CD4-positive, alpha-beta memory T cell (primary cell): ENCODE measurements around the gene APOA4. TPM values are rescaled to one million over a fixed set of nuclear protein-coding genes. Genes with fewer than 3 reads are reported as not detected.

ENCODE experiments used
- CTCF ChIA-PET: fragments of 350-600 bp; sonication (Branson Sonifier 250); formaldehyde crosslinking; loops from one replicate; lab custom pipeline; 2021; ENCODE audit warnings: inconsistent platforms; ENCODE audit not compliant: partially characterized antibody; lab: Charles Lee
- POLR2A ChIA-PET: fragments of 350-600 bp; sonication (Branson Sonifier 250); formaldehyde crosslinking; loops from one replicate; lab custom pipeline; 2021; ENCODE audit not compliant: partially characterized antibody; lab: Charles Lee
- DNase-seq, 5 donors: peaks; one replicate each; pipeline versions ENCODE4 v3.0.0 to v3.0.0-alpha.2; 2020 to 2022; ENCODE audit warnings: mixed read lengths in 1 of 5
- H3K27ac ChIP-seq: one replicate; pipeline ENCODE4 v1.7.0; 2013; ENCODE audit warnings: low read depth, low read length
- H3K27me3 ChIP-seq: 2 replicates; pipeline ENCODE4 v1.7.0; 2013; ENCODE audit warnings: mild to moderate bottlenecking, low read length, moderate library complexity; ENCODE audit not compliant: insufficient read depth
- H3K36me3 ChIP-seq: 2 replicates; pipeline ENCODE4 v1.7.0; 2013; ENCODE audit warnings: mild to moderate bottlenecking, low read length, moderate library complexity; ENCODE audit not compliant: insufficient read depth
- H3K4me1 ChIP-seq: 2 replicates; pipeline ENCODE4 v1.7.0; 2013; ENCODE audit warnings: mild to moderate bottlenecking, low read length, moderate library complexity; ENCODE audit not compliant: insufficient read depth
- H3K4me3 ChIP-seq, 2 donors: one replicate each; pipeline ENCODE4 v1.7.0; 2013; ENCODE audit warnings: low read length in 2 of 2, mild to moderate bottlenecking in 1 of 2
- H3K9me3 ChIP-seq, 2 donors: one replicate each; pipeline ENCODE4 v1.7.0; 2013; ENCODE audit warnings: low read length in 2 of 2, control low read depth in 1 of 2; ENCODE audit not compliant: control insufficient read depth in 1 of 2
- H3K27ac Mint-ChIP-seq, 7 donors: one replicate each; pipeline ENCODE4 v1.8.0; 2020 to 2021; ENCODE audit warnings: mixed read lengths in 7 of 7, mild to moderate bottlenecking in 6 of 7, inconsistent platforms in 3 of 7, moderate library complexity in 3 of 7
- H3K27me3 Mint-ChIP-seq, 2 donors: one replicate each; pipeline ENCODE4 v1.8.0; 2020 to 2021; ENCODE audit warnings: mixed read lengths in 2 of 2
- H3K36me3 Mint-ChIP-seq, 2 donors: one replicate each; pipeline ENCODE4 v1.8.0; 2020 to 2021; ENCODE audit warnings: mixed read lengths in 2 of 2, inconsistent platforms in 1 of 2, mild to moderate bottlenecking in 1 of 2
- H3K4me1 Mint-ChIP-seq, 4 donors: one replicate each; pipeline ENCODE4 v1.8.0; 2020 to 2021; ENCODE audit warnings: mixed read lengths in 4 of 4, mild to moderate bottlenecking in 1 of 4
- H3K4me3 Mint-ChIP-seq, 8 donors: one replicate each; pipeline ENCODE4 v1.8.0; 2020 to 2021; ENCODE audit warnings: mixed read lengths in 8 of 8, mild to moderate bottlenecking in 7 of 8, moderate library complexity in 6 of 8, inconsistent platforms in 3 of 8
- H3K9me3 Mint-ChIP-seq, 8 donors: one replicate each; pipeline ENCODE4 v1.8.0; 2020 to 2021; ENCODE audit warnings: mixed read lengths in 8 of 8, mild to moderate bottlenecking in 5 of 8, inconsistent platforms in 3 of 8, moderate library complexity in 1 of 8
- intact Hi-C: fragments of 100-400 bp; cut with micrococcal nuclease; formaldehyde crosslinking; loops from one replicate; pipeline ENCODE4 v1.15.1; 2023
- polyA plus RNA-seq, 2 donors: library from polyadenylated mRNA; unstranded; fragments of 300-500 nt; fragmentation: Illumina TruSeq; gene quantifications; one replicate each; pipeline ENCODE4 v1.2.3, GENCODE V29; 2021
- total RNA-seq, 2 experiments: library from RNA; stranded (reverse); gene quantifications; one replicate each; pipeline ENCODE4 v1.2.3, GENCODE V29; 2021

Gene APOA4
- total and polyA plus RNA-seq, 4 experiments from 2014 or later: not detected

DNA sequence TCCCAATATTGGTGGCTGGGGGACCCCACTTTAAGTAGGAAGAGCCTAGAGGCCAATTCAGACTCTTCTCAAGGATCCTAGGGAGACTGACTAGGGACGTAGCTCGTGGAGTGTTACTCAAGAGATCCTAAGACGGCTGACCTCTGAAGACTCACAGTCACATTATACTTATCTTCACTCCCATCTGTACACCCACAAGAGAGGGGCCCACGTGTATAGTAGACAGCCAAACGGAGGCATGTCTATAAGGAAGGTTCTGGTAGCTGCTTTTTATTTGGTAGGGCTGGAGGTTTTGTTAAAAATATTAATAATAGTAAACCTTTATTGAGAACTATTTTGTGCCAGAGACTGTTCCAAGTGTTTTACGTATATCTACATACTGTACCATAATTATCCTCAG is 37.2 kb upstream of the APOA4 start:
- Histone ChIP-seq H3K36me3 (peaks cover 50% of the 10 kb centered on the region), H3K4me1 (peaks cover 19% of the 10 kb centered on the region), H3K9me3 (no peaks in the 10 kb centered on the region), H3K4me3 (no peak overlapping the region), H3K27ac (no peak overlapping the region), H3K27me3 (no peaks in the 10 kb centered on the region)
- no peaks in the 10 kb centered on the region for H3K9me3 Mint-ChIP-seq
- intact Hi-C loops: no loop called here
- H3K27ac Mint-ChIP-seq: peak overlapping the region in 4 of 7 donors; percentile 7 to 82 (median 54)
- no peak for DNase-seq
- H3K4me1 Mint-ChIP-seq: peaks cover 16 to 29% (median 21%) of the 10 kb centered on the region in 4 donors
- peaks cover 66 to 71% of the 10 kb centered on the region in 2 donors for H3K36me3 Mint-ChIP-seq
- ChIA-PET CTCF (interaction anchor here (1.2 to 2.4 kb wide), 5 partner anchors 24 to 238 kb away, joined by 3 to 11 read pairs (median 4); partner anchors contain the start of gene SIK3), POLR2A (interaction anchor here (1.1 to 4.4 kb wide), 2 partner anchors 8 to 25 kb away, joined by 3 to 22 read pairs; no protein-coding TSS in a partner anchor)
- H3K4me3 Mint-ChIP-seq: no peak overlapping the region
- no peaks in the 10 kb centered on the region for H3K27me3 Mint-ChIP-seq

DNA sequence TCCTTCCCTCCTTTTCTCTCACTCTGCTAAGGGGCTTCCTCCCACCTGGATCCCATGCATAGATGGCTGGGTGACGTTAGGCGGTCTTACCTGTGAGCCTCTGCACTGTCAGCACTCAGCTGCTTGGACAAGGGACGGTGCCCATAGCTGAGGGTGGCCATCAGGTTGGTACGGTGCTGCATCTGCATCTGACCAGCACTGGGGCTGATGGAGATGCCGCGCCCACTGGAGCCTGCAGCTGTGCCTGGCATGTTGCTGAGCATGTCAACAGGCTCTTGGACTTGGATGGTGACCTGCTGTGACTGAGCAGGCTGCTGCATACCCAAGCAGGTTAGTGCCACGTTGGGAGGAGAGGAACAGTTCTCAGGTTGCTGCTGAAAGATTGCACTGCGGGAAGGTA is 36.1 kb upstream of the APOA4 start:
- DNase-seq: no peak
- CTCF ChIA-PET: interaction anchor here (0.8 to 2.4 kb wide), 5 partner anchors 11 to 239 kb away, joined by 3 to 8 read pairs (median 3); partner anchors contain the start of gene SIK3
- Histone ChIP-seq H3K27ac (no peak overlapping the region), H3K36me3 (peaks cover 43% of the 10 kb centered on the region), H3K4me1 (peaks cover 30% of the 10 kb centered on the region), H3K4me3 (no peak overlapping the region), H3K27me3 (no peaks in the 10 kb centered on the region), H3K9me3 (no peaks in the 10 kb centered on the region)
- POLR2A ChIA-PET: interaction anchor here (1.0 to 4.4 kb wide), 2 partner anchors 7 to 70 kb away, joined by 3 to 22 read pairs; no protein-coding TSS in a partner anchor
- Mint-ChIP-seq H3K27ac (peak overlapping the region; percentile 12 to 86 (median 48)), H3K4me1 (peaks cover 23 to 39% (median 29%) of the 10 kb centered on the region in 4 donors), H3K36me3 (peaks cover 55 to 60% of the 10 kb centered on the region in 2 donors), H3K4me3 (no peak overlapping the region), H3K9me3 (peaks cover 0 to 2% (median 0%) of the 10 kb centered on the region in 8 donors), H3K27me3 (no peaks in the 10 kb centered on the region)
- intact Hi-C loops: no loop called here

- Mint-ChIP-seq H3K27ac (peak overlapping the region; percentile 2 to 74 (median 61)), H3K36me3 (peaks cover 47 to 52% of the 10 kb centered on the region in 2 donors)
These were observed 34.8 kb upstream of the APOA4 start for GRCh38 chr11:116857936-116858335.

GRCh38 chr11:116857316-116857715 is 34.2 kb upstream of the APOA4 start:
- Mint-ChIP-seq H3K4me1 (peaks cover 41 to 58% (median 47%) of the 10 kb centered on the region in 4 donors), H3K36me3 (peaks cover 43 to 49% of the 10 kb centered on the region in 2 donors), H3K9me3 (peaks cover 0 to 4% (median 0%) of the 10 kb centered on the region in 8 donors), H3K27ac (peak overlapping the region; percentile 2 to 98 (median 91)), H3K4me3 (no peak overlapping the region), H3K27me3 (no peaks in the 10 kb centered on the region)
- Histone ChIP-seq H3K9me3 (no peaks in the 10 kb centered on the region), H3K4me3 (no peak overlapping the region), H3K27me3 (no peaks in the 10 kb centered on the region), H3K36me3 (peaks cover 33% of the 10 kb centered on the region), H3K4me1 (peaks cover 49% of the 10 kb centered on the region), H3K27ac (no peak overlapping the region)
- CTCF ChIA-PET: interaction anchor here (1.1 to 12.6 kb wide), 5 partner anchors 17 to 249 kb away, joined by 3 to 168 read pairs (median 9); partner anchors contain the start of genes APOA1 and APOA5
- POLR2A ChIA-PET: interaction anchor here (1.0 to 7.1 kb wide), 2 partner anchors 22 to 70 kb away, joined by 3 to 45 read pairs; partner anchors contain the start of gene ZPR1
- DNase-seq: no peak
- intact Hi-C loops: no loop called here

More at GRCh38 chr11:116857936-116858335, 34.8 kb upstream of the APOA4 start:
- H3K9me3 ChIP-seq: no peaks in the 10 kb centered on the region
- peaks cover 33% of the 10 kb centered on the region for H3K36me3 ChIP-seq
- H3K4me3 ChIP-seq: no peak overlapping the region
- peaks cover 43% of the 10 kb centered on the region for H3K4me1 ChIP-seq
- no peak for DNase-seq
- Mint-ChIP-seq H3K4me1 (peaks cover 35 to 51% (median 41%) of the 10 kb centered on the region in 4 donors), H3K27me3 (no peaks in the 10 kb centered on the region), H3K4me3 (no peak overlapping the region), H3K9me3 (peaks cover 0 to 4% (median 0%) of the 10 kb centered on the region in 8 donors)
- intact Hi-C loops: no loop called here
- ChIA-PET CTCF (interaction anchor here (1.0 to 12.6 kb wide), 5 partner anchors 10 to 248 kb away, joined by 3 to 168 read pairs (median 8); partner anchors contain the start of genes APOA1 and APOA5), POLR2A (no interaction called here)
- no peaks in the 10 kb centered on the region for H3K27me3 ChIP-seq
- H3K27ac ChIP-seq: no peak overlapping the region

DNA sequence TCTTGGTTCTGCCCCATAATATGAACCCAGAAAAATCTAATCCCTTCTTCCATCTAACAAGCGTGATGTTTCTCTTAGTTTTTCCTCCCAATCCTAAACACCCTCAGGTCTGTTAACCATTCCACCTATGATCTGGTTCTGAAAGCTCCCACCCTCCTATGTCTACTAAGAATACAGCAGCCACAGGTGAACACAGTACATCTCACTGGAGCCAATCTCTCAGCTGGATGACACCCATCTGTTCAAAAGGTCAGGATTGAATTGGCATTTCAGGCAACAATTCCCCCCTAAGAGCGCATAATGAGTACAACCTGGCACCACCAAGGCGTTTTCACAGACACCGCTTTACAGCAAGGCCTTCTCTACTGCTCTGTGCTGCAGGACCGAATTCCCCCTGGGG is 33.3 kb upstream of the APOA4 start:
- POLR2A ChIA-PET: interaction anchor here (0.6 to 7.7 kb wide), 5 partner anchors 20 to 370 kb away, joined by 3 to 103 read pairs (median 3); partner anchors contain the start of genes APOA1 and ZPR1
- Histone ChIP-seq H3K4me3 (no peak overlapping the region), H3K27me3 (no peaks in the 10 kb centered on the region), H3K36me3 (peaks cover 29% of the 10 kb centered on the region), H3K9me3 (no peaks in the 10 kb centered on the region), H3K4me1 (peaks cover 58% of the 10 kb centered on the region), H3K27ac (peak overlapping the region; percentile 21)
- peak overlapping the region in 5 of 8 donors; percentile 1 to 79 (median 30) for H3K4me3 Mint-ChIP-seq
- peaks cover 0 to 4% (median 0%) of the 10 kb centered on the region in 8 donors for H3K9me3 Mint-ChIP-seq
- H3K27ac Mint-ChIP-seq: peak overlapping the region; percentile 83 to 98 (median 95)
- peaks cover 50 to 63% (median 55%) of the 10 kb centered on the region in 4 donors for H3K4me1 Mint-ChIP-seq
- CTCF ChIA-PET: interaction anchor here (0.8 to 12.6 kb wide), 6 partner anchors 16 to 250 kb away, joined by 3 to 168 read pairs (median 6); partner anchors contain the start of genes APOA1, APOA5 and SIK3
- no peaks in the 10 kb centered on the region for H3K27me3 Mint-ChIP-seq
- peaks cover 34 to 41% of the 10 kb centered on the region in 2 donors for H3K36me3 Mint-ChIP-seq
- intact Hi-C loops: no loop called here
- DNase-seq: no peak

DNA sequence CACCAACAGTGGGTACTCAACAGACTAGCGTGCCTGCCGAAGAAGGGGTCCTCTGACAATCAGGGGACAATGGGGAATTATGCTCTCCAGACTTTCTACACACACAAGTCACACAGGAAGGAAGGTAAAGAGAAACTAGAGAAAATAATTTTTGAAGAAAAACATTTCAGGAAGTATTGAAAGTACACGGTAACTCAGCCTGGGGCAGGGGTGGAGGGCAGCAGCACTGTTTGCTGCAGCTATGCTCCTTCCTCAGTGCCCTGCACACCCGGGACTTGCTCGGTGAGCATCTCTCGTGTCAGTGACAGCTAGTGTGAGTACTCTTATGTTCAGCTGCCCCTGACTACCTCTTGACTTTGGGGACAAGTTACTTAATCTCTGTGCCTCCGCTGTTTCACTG is 32.3 kb upstream of the APOA4 start:
- Histone ChIP-seq H3K4me1 (peaks cover 68% of the 10 kb centered on the region), H3K27ac (peak overlapping the region; percentile 36), H3K4me3 (no peak overlapping the region), H3K9me3 (no peaks in the 10 kb centered on the region), H3K27me3 (no peaks in the 10 kb centered on the region), H3K36me3 (peaks cover 19% of the 10 kb centered on the region)
- H3K36me3 Mint-ChIP-seq: peaks cover 25 to 32% of the 10 kb centered on the region in 2 donors
- ChIA-PET CTCF (interaction anchor here (0.8 to 12.6 kb wide), 7 partner anchors 9 to 251 kb away, joined by 3 to 168 read pairs (median 9); partner anchors contain the start of genes APOA1, APOA5 and SIK3), POLR2A (interaction anchor here (1.5 to 7.7 kb wide), 5 partner anchors 9 to 242 kb away, joined by 3 to 103 read pairs (median 37); partner anchors contain the start of genes APOA1, SIK3 and ZPR1)
- H3K27ac Mint-ChIP-seq: peak overlapping the region; percentile 83 to 98 (median 95)
- H3K27me3 Mint-ChIP-seq: no peaks in the 10 kb centered on the region
- peaks cover 57 to 74% (median 64%) of the 10 kb centered on the region in 4 donors for H3K4me1 Mint-ChIP-seq
- peaks cover 0 to 4% (median 0%) of the 10 kb centered on the region in 8 donors for H3K9me3 Mint-ChIP-seq
- intact Hi-C loops: no loop called here
- peak overlapping the region in 7 of 8 donors; percentile 21 to 79 (median 69) for H3K4me3 Mint-ChIP-seq
- DNase-seq: no peak
